MCF 10A (cell line): ENCODE results near the gene SIGLEC7. TPM values are rescaled to one million over a fixed set of nuclear protein-coding genes. Genes with fewer than 3 reads are reported as not detected.

Experiments used
- BruUV-seq: library from RNA; stranded (reverse); fragments of 400-500 nt; replicated peaks from 2 replicates; lab custom pipeline; 2021; lab: Mats Ljungman, UMichigan
- CTCF ChIA-PET: fragments of 300-600 bp; sonication (Branson Sonifier 250); formaldehyde crosslinking; extraction: SDS; loops from one replicate; lab custom pipeline; 2021; ENCODE audit warnings: antibody characterized with exemption, inconsistent platforms; lab: Yijun Ruan, JAX
- POLR2A ChIA-PET: fragments of 300-600, 350-650 bp; sonication (Branson Sonifier 250); formaldehyde crosslinking; extraction: SDS; loops from one replicate; lab custom pipeline; 2020; ENCODE audit warnings: antibody characterized with exemption, inconsistent platforms; lab: Yijun Ruan, JAX
- DNase-seq: peaks from one replicate; pipeline ENCODE4 v3.0.0-alpha.2; 2018; ENCODE audit not compliant: unreplicated experiment
- H3K27ac Mint-ChIP-seq: one replicate; pipeline ENCODE4 v1.8.0; 2022; ENCODE audit warnings: mild to moderate bottlenecking, low read depth, mixed read lengths; ENCODE audit not compliant: unreplicated experiment
- H3K27me3 Mint-ChIP-seq: one replicate; pipeline ENCODE4 v1.8.0; 2022; ENCODE audit warnings: mixed read lengths; ENCODE audit not compliant: insufficient read depth, unreplicated experiment
- H3K36me3 Mint-ChIP-seq: one replicate; pipeline ENCODE4 v1.8.0; 2022; ENCODE audit warnings: mild to moderate bottlenecking, moderate library complexity, mixed read lengths; ENCODE audit not compliant: insufficient read depth, unreplicated experiment
- H3K4me1 Mint-ChIP-seq: one replicate; pipeline ENCODE4 v1.8.0; 2022; ENCODE audit warnings: mixed read lengths; ENCODE audit not compliant: insufficient read depth, unreplicated experiment
- H3K4me3 Mint-ChIP-seq: one replicate; pipeline ENCODE4 v1.8.0; 2022; ENCODE audit warnings: mild to moderate bottlenecking, moderate library complexity, mixed read lengths; ENCODE audit not compliant: unreplicated experiment
- H3K9me3 Mint-ChIP-seq: one replicate; pipeline ENCODE4 v1.8.0; 2022; ENCODE audit warnings: mixed read lengths; ENCODE audit not compliant: unreplicated experiment
- intact Hi-C: fragments of 100-400 bp; cut with micrococcal nuclease; formaldehyde crosslinking; loops from 2 replicates; pipeline ENCODE4 v1.14.1; 2022
- total RNA-seq: library from RNA; stranded (reverse); gene quantifications from 2 replicates; pipeline ENCODE4 v1.2.3, GENCODE V29; 2022
- TF ChIP-seq, protein P1 (sequence below): fragments of 200-600 bp; IDR thresholded peaks from one replicate; pipeline ENCODE4 v1.8.0; 2022; ENCODE audit warnings: antibody characterized with exemption, mild to moderate bottlenecking; ENCODE audit not compliant: unreplicated experiment

Gene SIGLEC7
- total RNA-seq, 1 experiment from 2014 or later = not detected

DNA sequence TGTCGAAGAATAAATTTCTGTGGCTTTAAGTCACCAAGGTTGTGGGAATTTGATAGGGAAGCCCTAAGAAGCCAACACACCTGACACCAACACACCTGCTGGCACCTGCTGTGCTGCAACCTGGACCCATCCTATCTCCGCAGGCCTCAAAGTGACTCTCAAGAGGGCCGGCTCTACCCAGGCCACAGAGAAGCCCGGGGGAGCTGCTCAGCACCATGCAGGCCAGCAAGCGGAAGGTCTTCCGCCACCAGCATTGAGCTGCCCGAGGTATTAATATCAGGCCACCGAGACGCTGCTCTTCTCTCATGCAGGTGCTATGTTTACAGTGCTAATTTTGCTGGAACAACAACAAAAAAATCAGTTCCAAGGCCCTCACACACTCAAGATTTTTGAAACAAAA lies 50.6 kb downstream of the SIGLEC7 start:
- Mint-ChIP-seq H3K4me1 (no peaks in the 10 kb centered on the region), H3K36me3 (no peaks in the 10 kb centered on the region), H3K9me3 (peaks cover 7% of the 10 kb centered on the region), H3K4me3 (no peak overlapping the region), H3K27ac (no peak overlapping the region), H3K27me3 (no peaks in the 10 kb centered on the region)
- TF ChIP-seq, protein P1, sequence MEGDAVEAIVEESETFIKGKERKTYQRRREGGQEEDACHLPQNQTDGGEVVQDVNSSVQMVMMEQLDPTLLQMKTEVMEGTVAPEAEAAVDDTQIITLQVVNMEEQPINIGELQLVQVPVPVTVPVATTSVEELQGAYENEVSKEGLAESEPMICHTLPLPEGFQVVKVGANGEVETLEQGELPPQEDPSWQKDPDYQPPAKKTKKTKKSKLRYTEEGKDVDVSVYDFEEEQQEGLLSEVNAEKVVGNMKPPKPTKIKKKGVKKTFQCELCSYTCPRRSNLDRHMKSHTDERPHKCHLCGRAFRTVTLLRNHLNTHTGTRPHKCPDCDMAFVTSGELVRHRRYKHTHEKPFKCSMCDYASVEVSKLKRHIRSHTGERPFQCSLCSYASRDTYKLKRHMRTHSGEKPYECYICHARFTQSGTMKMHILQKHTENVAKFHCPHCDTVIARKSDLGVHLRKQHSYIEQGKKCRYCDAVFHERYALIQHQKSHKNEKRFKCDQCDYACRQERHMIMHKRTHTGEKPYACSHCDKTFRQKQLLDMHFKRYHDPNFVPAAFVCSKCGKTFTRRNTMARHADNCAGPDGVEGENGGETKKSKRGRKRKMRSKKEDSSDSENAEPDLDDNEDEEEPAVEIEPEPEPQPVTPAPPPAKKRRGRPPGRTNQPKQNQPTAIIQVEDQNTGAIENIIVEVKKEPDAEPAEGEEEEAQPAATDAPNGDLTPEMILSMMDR = no peak
- intact Hi-C loops = no loop called here
- POLR2A ChIA-PET = no interaction called here
- BruUV-seq = no TSS peak
- no peak for DNase-seq
- CTCF ChIA-PET = no interaction called here

DNA sequence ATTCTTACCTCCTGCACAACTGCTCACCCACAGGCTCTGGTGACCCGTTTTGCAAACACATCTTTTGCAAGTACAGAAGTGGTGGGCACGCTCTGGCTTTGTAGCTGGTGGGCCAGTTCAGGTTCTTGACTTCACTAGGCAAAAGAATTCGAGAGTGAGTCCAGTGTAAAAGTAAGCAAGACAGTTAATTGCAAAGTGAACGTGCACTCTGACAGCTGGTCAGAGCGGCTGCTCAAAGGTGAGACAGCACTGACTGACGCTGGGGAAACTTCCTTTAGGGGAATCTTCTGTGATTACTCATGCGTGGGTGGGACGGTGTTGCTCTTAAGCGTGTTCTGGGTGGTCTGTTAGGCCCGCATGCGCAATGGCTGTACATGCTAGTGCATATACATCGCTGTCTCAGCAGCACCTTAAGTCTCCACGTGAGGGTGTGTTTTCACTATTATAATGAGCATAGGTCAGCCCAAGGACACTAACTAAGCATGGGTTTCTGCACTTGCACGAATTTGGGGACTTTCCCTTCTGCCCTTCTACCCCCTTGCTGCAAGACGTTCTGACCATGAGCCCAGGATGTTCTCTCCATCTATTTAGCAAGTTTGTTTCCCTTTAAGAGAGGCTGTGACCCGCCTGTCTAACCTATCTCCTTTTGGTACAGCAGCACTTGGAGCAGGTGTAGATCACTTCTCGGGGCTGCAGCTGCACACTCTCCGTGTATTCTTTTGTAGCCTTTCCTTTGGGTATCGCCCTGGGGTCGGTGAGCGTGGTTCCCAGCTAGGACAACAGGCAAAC lies 52.6 kb downstream of the SIGLEC7 start:
- Mint-ChIP-seq H3K36me3 (no peaks in the 10 kb centered on the region), H3K9me3 (peaks cover 7% of the 10 kb centered on the region), H3K27ac (no peak overlapping the region), H3K4me3 (no peak overlapping the region), H3K4me1 (no peaks in the 10 kb centered on the region), H3K27me3 (no peaks in the 10 kb centered on the region)
- no TSS peak for BruUV-seq
- intact Hi-C loops = no loop called here
- no peak for DNase-seq
- ChIA-PET POLR2A (interaction anchor here (0.7 kb wide), 1 partner anchor 609 kb away, joined by 3 read pairs; no protein-coding TSS in a partner anchor), CTCF (no interaction called here)
- TF ChIP-seq, protein P1 = no peak

DNA sequence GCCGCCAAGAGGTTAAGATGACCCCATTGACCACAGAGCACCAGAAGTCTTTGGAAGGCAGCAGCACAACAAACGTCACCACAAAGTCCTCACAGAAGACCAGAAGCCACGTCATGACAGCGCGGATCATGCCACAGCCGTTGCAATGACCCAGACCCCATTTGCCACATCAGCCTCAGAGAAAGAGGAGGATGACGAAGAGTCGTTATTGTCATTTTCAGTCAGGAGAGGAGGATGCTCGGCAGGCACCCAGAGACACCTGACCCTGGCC lies 53.1 kb downstream of the SIGLEC7 start:
- DNase-seq = no peak
- peaks cover 7% of the 10 kb centered on the region for H3K9me3 Mint-ChIP-seq
- H3K4me1 Mint-ChIP-seq = no peaks in the 10 kb centered on the region
- no peak overlapping the region for H3K27ac Mint-ChIP-seq
- H3K36me3 Mint-ChIP-seq = no peaks in the 10 kb centered on the region
- H3K27me3 Mint-ChIP-seq = no peaks in the 10 kb centered on the region
- ChIA-PET CTCF (no interaction called here), POLR2A (no interaction called here)
- TF ChIP-seq, protein P1 = no peak
- intact Hi-C loops = no loop called here
- BruUV-seq = no TSS peak
- no peak overlapping the region for H3K4me3 Mint-ChIP-seq

DNA sequence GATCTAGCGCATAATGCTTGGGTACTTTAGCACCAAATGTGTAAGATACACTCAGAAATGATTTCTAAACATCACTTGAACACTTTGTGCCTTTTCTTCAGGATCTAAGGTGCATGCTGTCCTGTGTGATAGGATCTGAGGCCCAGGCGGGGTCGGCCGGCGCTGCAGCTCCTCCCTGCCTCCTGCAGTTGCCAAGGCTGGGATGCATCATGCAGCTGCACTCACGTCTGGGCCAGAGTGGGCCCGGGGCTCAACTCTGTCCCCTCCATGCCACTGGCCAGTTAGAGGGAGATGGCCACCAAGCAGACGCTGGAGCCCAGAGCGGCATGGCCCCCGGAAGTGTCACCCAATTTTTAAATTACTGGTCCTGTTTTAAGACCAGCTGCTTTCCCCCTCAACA lies 53.5 kb downstream of the SIGLEC7 start:
- DNase-seq = no peak
- Mint-ChIP-seq H3K9me3 (peaks cover 11% of the 10 kb centered on the region), H3K36me3 (no peaks in the 10 kb centered on the region), H3K27me3 (no peaks in the 10 kb centered on the region), H3K4me3 (no peak overlapping the region), H3K4me1 (no peaks in the 10 kb centered on the region), H3K27ac (no peak overlapping the region)
- CTCF ChIA-PET = no interaction called here
- TF ChIP-seq, protein P1 = no peak
- POLR2A ChIA-PET = no interaction called here
- intact Hi-C loops = no loop called here
- BruUV-seq = no TSS peak
